Activated effector memory CD4-positive, alpha-beta T cell treated with Interleukin-2 at 50 U/mL for 16 hours (primary cell): Measurements from ENCODE around the gene UBE2S.
"Not testable (repeated sequence)": the region's sequence is repeated elsewhere in the genome, so short reads cannot be mapped to it uniquely, and the experiment has no call there.

ENCODE experiments used
- DNase-seq: peaks from one replicate; pipeline ENCODE4 v3.0.0-alpha.2; 2020

UBE2S gene

DNA sequence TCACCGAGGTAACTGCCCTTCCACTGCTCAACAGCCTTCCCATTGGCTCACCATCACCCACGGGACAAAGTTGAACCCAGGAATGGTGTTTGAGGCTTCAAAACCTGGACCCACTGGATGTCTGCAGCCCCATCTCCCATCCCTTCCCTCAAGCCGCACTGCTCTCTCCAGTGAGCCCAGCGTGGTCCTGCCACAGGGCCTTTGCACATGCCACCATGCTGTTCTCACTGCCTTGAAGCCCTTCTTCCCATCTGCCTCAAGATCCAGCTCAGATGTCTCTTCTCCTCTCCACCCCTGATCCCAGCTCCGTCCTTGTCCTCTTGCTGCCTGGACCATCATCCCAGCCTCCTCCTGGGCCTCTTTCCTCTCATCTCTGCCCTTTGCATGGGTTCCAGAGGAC, 31.5 kb upstream of the UBE2S start:
- no peak for DNase-seq

DNA sequence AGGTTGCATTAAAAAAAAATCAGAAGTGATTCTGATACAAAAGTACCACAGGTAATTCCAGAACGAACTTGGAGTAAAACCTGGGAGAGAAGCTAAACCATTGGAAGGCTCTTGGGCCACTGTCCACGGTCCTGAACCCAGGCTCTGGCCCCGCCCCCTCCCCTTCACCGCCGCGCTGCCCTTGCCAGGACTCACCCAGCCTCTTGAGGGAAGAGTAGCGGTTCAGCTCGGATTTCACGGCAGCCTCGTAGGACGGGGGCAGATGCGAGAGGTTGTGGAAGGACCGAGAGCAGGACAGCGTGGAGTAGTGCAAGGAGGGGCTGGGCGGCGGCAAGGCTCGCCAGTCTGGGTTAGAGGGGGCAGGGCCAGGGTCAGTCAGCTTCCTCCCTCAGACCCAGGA, 29.8 kb upstream of the UBE2S start:
- no peak for DNase-seq

- no peak for DNase-seq
Observed at GRCh38 chr19:55436847-55437246, 29.3 kb upstream of the UBE2S start.

- no peak for DNase-seq
Observed at GRCh38 chr19:55435020-55435419, 27.4 kb upstream of the UBE2S start.

- no peak for DNase-seq
Observed at GRCh38 chr19:55434356-55434919, 26.9 kb upstream of the UBE2S start.

DNA sequence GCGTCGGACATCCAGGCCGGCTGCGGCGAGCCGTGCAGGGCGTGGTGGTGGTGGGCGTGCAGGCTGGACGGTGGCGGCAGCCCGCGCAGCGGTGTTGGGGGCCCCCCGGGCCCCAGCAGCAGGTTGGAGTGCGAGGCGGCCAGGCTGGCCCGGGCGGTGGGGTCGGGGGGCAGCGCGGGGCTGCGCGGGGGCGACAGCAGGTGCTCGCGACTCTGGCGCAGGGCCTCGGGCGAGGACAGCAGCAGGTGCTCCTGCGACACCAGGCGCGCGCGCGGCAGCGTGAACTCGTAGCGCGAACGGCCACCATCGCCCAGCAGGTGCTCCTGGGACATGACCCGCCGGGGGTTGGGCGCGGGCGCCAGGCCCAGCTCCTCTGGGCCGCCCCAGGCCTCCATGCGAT, 25.7 kb upstream of the UBE2S start:
- DNase-seq: no peak

DNA sequence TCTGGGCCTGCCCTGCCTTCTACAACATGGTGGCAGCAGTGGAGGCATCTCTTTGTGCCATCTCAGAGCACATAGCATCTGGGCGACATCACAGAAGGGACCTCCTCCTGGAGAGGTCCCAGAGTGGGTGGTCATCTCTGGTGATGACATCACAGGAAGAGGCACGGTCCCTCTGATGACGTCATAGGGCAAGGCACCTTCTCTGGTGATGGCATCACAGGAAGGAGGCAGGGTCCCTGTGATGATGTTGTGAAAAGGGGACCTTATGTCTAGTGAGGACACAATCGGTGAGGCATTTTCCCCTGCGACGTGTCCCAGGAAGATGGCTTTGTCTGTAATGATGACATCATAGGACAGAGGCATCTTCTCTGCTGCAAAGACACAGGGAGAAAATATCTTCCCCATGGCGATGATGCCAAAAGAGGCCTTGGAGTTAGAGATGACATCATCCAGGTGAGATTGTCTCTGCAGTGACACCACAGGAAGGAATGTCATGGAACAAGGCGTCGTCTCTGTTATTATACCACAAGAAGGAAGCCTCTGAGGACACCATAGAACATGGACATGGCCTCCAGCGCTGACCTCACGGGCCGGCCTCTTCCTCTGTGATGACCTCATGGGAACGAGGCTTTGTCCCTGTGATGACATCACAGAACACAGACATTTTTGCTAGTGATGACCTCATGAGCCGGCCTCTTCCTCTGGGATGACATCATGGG, 24.8 kb upstream of the UBE2S start:
- DNase-seq: no peak

DNA sequence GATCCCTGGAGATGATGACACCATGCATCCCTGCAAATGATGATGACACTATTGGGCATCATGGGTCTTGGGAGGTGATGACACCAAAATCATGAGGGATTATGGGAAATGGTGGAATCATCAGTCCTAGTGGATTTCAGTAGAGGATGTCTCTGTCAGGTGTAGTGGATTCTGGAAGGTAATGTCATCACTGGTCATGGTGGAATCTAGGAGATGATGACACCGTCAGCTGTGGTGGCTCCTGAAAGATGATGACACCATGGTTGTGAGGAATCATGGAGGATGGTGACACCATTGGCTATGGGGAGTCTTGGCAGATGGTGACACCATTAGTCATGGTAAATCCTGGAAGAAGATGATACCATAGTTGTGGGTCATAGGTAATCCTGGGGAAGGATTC, 23.6 kb upstream of the UBE2S start:
- DNase-seq: no peak

- no peak for DNase-seq
Observed at GRCh38 chr19:55426042-55426441, 18.5 kb upstream of the UBE2S start.

- no peak for DNase-seq
Observed at GRCh38 chr19:55424518-55424917, 16.9 kb upstream of the UBE2S start.

DNA sequence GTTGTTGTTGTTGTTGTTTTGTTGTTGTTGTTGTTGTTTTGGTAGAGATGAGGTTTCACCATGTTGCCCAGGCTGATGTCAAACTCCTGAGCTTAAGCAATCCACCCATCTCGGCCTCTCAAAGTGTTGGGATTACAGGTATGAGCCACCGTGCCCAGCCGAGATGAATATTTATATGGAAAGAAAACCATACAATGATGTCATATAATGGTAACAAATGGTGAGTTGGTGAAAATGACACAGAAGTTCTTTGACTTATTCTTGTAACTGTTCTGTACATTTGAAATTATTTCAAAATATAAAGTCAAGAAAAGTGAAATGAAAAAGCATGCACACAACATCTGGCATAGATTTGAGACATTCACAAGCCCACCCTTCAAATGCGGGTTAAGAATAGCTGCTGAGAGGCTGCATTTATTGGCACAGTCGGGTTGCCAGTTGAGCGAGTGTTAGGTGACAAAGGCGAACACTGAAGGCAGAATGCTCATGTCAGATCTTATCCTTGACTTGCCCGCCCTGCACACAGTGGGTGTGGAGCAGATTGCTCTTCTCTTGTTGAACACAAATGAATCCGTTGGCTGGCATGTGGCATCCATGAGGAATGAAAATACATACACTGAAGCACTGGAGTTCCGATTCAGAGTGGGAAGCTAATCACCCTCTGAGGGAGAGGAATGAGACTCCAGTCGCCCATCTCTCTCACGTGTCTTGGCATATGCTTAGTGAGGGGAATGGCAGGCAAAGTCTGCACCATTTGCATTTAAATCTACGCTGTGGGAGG, 15.8 kb upstream of the UBE2S start:
- DNase-seq: no peak

- peak; percentile 23 for DNase-seq
Observed at GRCh38 chr19:55421281-55421680, 13.7 kb upstream of the UBE2S start.

DNA sequence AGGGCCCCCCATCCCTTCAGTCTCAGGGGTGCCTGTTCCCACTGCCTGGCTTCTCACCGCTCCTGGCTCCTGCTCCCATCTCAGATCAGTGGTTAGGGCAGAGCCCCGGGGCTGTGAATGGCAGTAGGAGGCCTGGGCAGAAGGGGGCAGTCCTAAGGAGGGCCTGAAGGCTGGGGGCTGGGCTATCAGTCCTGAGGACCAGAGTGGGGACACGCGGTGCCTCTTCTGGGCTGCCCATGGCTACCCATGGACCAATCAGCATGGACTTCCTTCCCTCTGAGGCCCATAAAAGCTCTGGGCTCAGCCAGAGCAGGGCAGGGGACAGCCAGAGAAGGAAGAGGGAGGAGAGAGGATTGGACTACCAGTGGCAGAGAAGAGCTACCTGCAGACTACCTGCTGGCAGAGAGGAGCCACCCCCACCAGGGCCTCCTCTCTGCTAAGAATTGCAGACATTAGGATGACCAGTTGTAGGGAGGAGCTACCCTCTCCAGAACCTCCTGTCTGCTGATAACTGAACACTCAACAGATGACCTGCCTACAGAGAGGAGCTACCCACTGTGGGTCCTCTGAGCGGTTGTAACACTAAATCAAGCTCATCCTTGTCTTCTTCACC, 12.1 kb upstream of the UBE2S start:
- no peak for DNase-seq

DNA sequence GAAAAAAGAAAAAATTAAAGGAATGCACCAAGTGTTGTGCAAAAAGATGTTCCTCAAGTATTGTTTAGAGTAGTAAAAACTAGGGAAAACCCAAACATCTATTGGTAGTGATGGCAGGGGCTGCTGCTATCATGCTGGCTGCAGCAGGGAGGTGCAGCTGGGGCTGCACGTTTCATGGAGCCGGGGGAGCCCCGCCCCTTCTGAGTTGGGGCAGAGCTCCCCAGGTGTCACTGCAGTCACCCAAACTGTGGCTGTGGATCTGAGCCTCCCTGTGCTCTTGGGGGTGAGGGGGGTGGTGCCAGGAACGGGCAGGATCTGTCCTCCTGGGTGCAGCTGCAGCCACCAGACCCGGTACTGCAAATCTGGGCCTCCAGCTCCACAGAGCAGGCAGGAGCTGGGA, 11.5 kb upstream of the UBE2S start:
- no peak for DNase-seq

DNA sequence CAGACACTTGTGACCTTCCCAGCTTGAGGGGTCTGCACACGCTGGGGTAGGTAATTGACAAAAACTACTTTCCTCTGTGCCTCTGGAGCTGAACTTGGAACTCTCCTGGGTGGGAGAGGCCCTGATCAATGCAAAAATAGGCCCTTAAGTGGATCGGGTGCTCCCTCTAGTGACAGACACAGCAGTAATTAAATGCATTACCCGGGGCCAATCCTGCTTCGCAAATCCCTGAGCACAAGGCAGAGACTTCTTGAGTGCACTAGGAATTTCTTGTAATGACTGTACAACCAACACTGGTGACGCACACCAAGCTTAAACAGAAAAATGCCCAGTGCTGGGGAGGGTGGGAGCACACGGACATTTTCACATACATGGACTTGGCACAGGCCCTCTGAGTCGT, 10.6 kb upstream of the UBE2S start:
- DNase-seq: peak; percentile 13

DNA sequence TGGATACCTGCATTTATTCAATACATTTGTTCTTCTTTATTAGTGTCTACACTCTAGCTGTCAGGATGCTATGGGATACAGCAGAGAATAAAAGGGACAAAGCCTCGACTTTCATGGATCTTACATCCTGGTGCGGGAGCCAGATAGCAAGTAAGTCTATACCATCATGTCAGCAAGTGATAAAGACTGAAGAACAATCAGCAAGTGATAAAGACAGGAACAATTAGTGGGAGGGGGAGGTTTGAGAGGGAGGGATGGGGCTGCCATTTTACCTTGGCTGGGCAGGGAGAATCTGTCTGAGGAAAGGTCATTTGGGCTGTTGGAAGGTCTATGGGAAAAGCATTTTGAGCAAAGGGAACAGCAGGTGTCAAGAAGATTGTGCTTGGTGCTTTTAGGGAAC, 2.6 kb upstream of the UBE2S start:
- DNase-seq: no peak

GRCh38 chr19:55409179-55409578, 1.6 kb upstream of the UBE2S start:
- DNase-seq: not testable (repeated sequence)

DNA sequence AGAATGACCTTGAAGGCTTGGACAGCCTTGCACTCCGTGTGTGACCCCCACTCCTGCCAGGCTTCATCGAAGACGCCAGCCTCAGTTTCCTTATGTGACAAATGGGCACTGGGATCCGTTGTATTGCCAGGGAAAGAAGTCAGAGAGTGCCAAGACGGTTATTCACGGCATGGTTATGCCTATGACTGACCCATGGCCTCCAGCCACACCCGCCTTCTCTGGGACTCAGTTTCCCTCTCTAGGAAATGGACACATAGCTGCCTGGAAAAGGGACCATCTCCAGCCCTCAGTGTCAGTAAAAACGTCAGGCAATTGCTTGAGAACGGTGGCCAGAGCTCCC, 915 bp upstream of the UBE2S start:
- no peak for DNase-seq

- DNase-seq: peak; percentile 95
Observed at GRCh38 chr19:55407800-55408532, 378 bp upstream of the UBE2S start.

DNA sequence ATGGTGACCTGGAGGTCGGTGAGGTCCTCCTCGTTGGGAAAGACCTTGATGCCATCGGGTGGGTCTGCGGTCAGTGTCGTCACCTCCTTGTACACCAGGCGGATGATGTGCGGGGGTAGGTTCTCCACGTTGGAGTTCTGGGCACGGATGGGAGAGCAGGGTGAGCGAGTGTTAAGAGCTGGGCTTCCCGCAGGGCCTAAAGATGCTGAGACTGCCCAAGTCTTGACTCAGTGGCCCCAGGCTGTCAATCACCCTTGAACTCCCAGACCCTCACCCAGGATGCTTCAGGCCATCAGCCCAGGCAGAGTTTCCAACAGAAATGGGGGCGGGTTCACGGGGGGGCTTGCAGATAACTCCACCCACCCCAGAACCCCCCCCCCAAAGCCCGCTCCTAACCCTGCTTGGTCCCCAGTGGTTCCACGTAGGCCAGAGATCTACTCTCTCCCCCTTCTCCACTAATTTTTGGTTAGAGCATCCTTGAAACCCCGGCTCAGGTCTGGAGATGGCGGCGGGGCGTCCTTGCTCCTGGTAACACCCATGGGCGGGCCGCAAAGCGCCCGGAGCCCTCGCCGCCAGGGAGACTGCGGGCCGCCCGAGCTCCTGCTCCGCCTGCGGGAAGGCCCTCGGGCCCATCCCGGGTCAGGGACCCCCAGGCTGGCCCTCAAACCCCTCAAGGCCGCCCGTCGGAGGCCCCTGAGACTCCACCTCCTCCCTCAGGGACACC, 600 bp downstream of the UBE2S start:
- peak; percentile 19 for DNase-seq

DNA sequence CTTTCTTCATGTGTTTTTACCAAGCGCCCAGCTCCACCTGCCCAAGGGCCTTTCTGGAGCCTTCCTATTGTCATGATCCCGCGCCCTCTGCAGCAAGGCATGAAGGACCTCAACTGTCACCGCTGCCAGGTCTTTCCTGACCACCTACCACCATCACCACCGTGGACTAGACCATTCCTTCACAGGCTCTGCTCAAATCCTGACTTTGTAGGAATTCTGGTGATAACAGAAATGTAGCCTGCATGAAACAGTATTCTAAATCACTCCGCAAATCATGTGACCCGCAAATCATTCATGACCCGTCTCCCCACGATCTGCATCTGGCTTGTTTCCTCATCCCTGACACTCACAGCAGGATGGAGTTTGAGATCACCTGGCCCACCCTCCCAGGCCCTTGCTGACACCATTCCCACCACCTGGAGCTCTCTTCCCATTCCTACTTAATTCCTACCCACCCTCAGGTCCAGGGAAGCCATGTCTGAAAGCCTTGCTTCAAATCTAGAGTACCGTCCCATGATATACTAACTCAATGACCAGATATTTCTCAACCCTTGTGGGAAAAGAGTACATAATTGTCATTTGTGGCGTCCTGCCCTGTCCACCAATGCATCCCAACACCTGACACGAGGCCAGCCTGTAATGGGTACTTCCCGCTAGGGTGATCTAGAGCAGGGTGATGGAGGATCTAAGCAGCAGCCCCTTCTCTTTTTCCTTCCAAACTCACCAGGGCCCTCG, 1.3 kb downstream of the UBE2S start:
- no peak for DNase-seq

- DNase-seq: no peak
Observed at GRCh38 chr19:55405638-55406037, 1.9 kb downstream of the UBE2S start.
